HepG2 (cell line): ENCODE data around the gene MNT. TPM values are rescaled to one million over a fixed set of nuclear protein-coding genes. Genes with fewer than 3 reads are reported as not detected.

Experiments
- ATAC-seq: fragments of 200-7000 bp; cut with Tn5 transposase; 3 replicates; pipeline ENCODE4 v1.9.1; 2020; ENCODE audit warnings: mild to moderate bottlenecking, moderate library complexity
- BruUV-seq: library from RNA; stranded (reverse); fragments of 400-500 nt; replicated peaks from 2 replicates; lab custom pipeline; 2021; lab: Mats Ljungman, UMichigan
- CTCF ChIA-PET: fragments of 300-600 bp; formaldehyde crosslinking; extraction: SDS; loops from one replicate; lab custom pipeline; 2021; ENCODE audit warnings: low total read pairs, inconsistent platforms, low intra/inter-chr PET ratio; lab: Yijun Ruan, JAX
- POLR2A ChIA-PET: fragments of 350-600 bp; sonication (Branson Sonifier 250); formaldehyde crosslinking; loops from one replicate; lab custom pipeline; 2020; ENCODE audit warnings: antibody characterized with exemption, inconsistent platforms; lab: Yijun Ruan, JAX
- DNase-seq: peaks from one replicate; pipeline ENCODE4 v3.0.0-alpha.2; 2015; ENCODE audit warnings: low spot score
- FAIRE-seq: peaks from 3 replicates; lab custom pipeline; 2011; peaks lifted over from hg19 to GRCh38; lab: Jason Lieb, UNC
- H2AFZ ChIP-seq: one replicate; pipeline ENCODE4 v1.6.1; 2011; ENCODE audit warnings: low read length, inconsistent platforms
- H3K27ac ChIP-seq: fragments of 300-600 bp; 3 replicates; pipeline ENCODE4 v1.8.0; 2011; ENCODE audit warnings: mixed run types, mild to moderate bottlenecking, mixed read lengths, low read length, inconsistent platforms; ENCODE audit not compliant: insufficient read depth; ENCODE audit errors: extremely low read length
- H3K27me3 ChIP-seq, 2 experiments: fragments of 200-600 bp in 1 of 2; 2 replicates in 1 of 2; 3 replicates in 1 of 2; pipeline versions ENCODE4 v1.6.0 to v1.8.0; 2011; ENCODE audit warnings: low read length in 2 of 2, mild to moderate bottlenecking in 2 of 2, moderate library complexity in 2 of 2, inconsistent platforms in 1 of 2; ENCODE audit not compliant: insufficient read depth in 2 of 2, control insufficient read depth in 1 of 2
- H3K36me3 ChIP-seq, 2 experiments: fragments of 200-600 bp in 1 of 2; replicated peaks in 1 of 2; 2 replicates in 1 of 2; 3 replicates in 1 of 2; pipeline versions ENCODE4 v1.5.1 to v1.8.0; 2011; ENCODE audit warnings: low read length in 2 of 2, inconsistent platforms in 1 of 2; ENCODE audit not compliant: insufficient read depth in 2 of 2, control insufficient read depth in 1 of 2
- H3K4me1 ChIP-seq: 2 replicates; pipeline ENCODE4 v1.5.1; 2012; ENCODE audit warnings: low read length, inconsistent platforms; ENCODE audit not compliant: insufficient read depth
- H3K4me2 ChIP-seq: 2 replicates; pipeline ENCODE4 v1.6.0; 2011; ENCODE audit warnings: low read depth, low read length, inconsistent platforms
- H3K4me3 ChIP-seq, 3 experiments: fragments of 200-600 bp in 1 of 3; sonication (generic), shearing (Covaris generic) in 1 of 3; replicated peaks in 1 of 3; 2 replicates each; pipeline ENCODE4 v1.5.1; 2011 to 2016; ENCODE audit warnings: low read length in 3 of 3, inconsistent platforms in 2 of 3, low read depth in 2 of 3, mild to moderate bottlenecking in 2 of 3, control low read depth in 1 of 3, mixed read lengths in 1 of 3; ENCODE audit not compliant: insufficient read depth in 1 of 3
- H3K79me2 ChIP-seq: one replicate; pipeline ENCODE4 v1.6.1; 2011; ENCODE audit warnings: low read length, inconsistent platforms; ENCODE audit not compliant: insufficient read depth
- H3K9ac ChIP-seq: 2 replicates; pipeline ENCODE4 v1.6.0; 2011; ENCODE audit warnings: mild to moderate bottlenecking, low read depth, low read length, inconsistent platforms; ENCODE audit not compliant: insufficient read depth
- H3K9me3 ChIP-seq: 2 replicates; pipeline ENCODE4 v1.5.1; 2012; ENCODE audit warnings: mild to moderate bottlenecking, low read length
- H4K20me1 ChIP-seq: 2 replicates; pipeline ENCODE4 v1.6.0; 2011; ENCODE audit warnings: inconsistent platforms, mild to moderate bottlenecking, low read length, moderate library complexity; ENCODE audit not compliant: insufficient read depth
- IRX3 ChIP-seq: sonication (generic); formaldehyde crosslinking; IDR thresholded peaks from 2 replicates; pipeline ENCODE4 v1.8.1; 2023; ENCODE audit warnings: mild to moderate bottlenecking, low read depth, missing genetic modification reagents, borderline replicate concordance
- PREB ChIP-seq: sonication (generic); formaldehyde crosslinking; IDR thresholded peaks from 2 replicates; pipeline ENCODE4 v1.4.0; 2020; ENCODE audit warnings: missing genetic modification reagents
- U2AF1 ChIP-seq: fragments of 200-400 bp; formaldehyde crosslinking; optimal IDR thresholded peaks from 2 replicates; pipeline ENCODE3; 2017; ENCODE audit warnings: mild to moderate bottlenecking, low read depth, low read length
- UBTF ChIP-seq: sonication (generic); formaldehyde crosslinking; IDR thresholded peaks from 2 replicates; pipeline ENCODE4 v1.4.0; 2020; ENCODE audit warnings: mild to moderate bottlenecking, missing genetic modification reagents
- ZFX ChIP-seq: sonication (generic); formaldehyde crosslinking; IDR thresholded peaks from 2 replicates; pipeline ENCODE4 v1.4.0; 2020; ENCODE audit warnings: mild to moderate bottlenecking, low read depth, missing genetic modification reagents, moderate library complexity
- ZNF552 ChIP-seq: sonication (generic); formaldehyde crosslinking; IDR thresholded peaks from 2 replicates; pipeline ENCODE4 v1.9.0; 2022; ENCODE audit warnings: missing genetic modification reagents, mild to moderate bottlenecking, borderline replicate concordance
- ZNF614 ChIP-seq: IDR thresholded peaks from 2 replicates; pipeline ENCODE4 v1.6.1; 2018; ENCODE audit warnings: missing biosample characterization, missing genetic modification reagents, inconsistent platforms, borderline replicate concordance
- WGBS: methylation state at CpG from one replicate; pipeline ENCODE4 v1.1.6; 2017; ENCODE audit warnings: low lambda C conversion rate; 5-methylcytosine and 5-hydroxymethylcytosine counted together
- in situ Hi-C: cut with HindIII; loops from 2 replicates; pipeline ENCODE4 v1.10.0; 2017; ENCODE audit warnings: low pct_unique_long_range_greater_than_20kb; ENCODE audit not compliant: extremely low pct_ligation_motif_present
- intact Hi-C: fragments of 100-400 bp; cut with micrococcal nuclease; formaldehyde crosslinking; loops from one replicate; pipeline ENCODE4 v1.10.0; 2022; ENCODE audit not compliant: unreplicated experiment
- polyA plus RNA-seq, 8 experiments: library from polyadenylated mRNA; depleted of rRNA in 3 of 8; stranded (reverse) in 7 of 8; unstranded in 1 of 8; fragments of >200 nt; fragmentation: Illumina TruSeq in 4 of 8; extraction: Trizol in 4 of 8; gene quantifications; 2 replicates each; pipeline versions ENCODE4 v1.2.1 to v1.2.3, GENCODE V29; 2011 to 2016; ENCODE audit warnings: low read depth in 4 of 8, missing spikeins in 1 of 8, mixed read lengths in 1 of 8; ENCODE audit not compliant: insufficient read depth in 1 of 8
- total RNA-seq, 5 experiments: library from RNA; depleted of rRNA; stranded (reverse); fragments of >200 nt; fragmentation: Illumina TruSeq; extraction: Trizol; gene quantifications; 2 replicates each; pipeline ENCODE4 v1.2.3, GENCODE V29; 2016; ENCODE audit warnings: low read depth in 1 of 5
- TF ChIP-seq, protein P1 (sequence below): IDR thresholded peaks from 2 replicates; pipeline ENCODE4 v1.6.1; 2016; ENCODE audit warnings: mild to moderate bottlenecking, missing biosample characterization, missing genetic modification reagents
- TF ChIP-seq, protein P2 (sequence below): sonication (generic); formaldehyde crosslinking; IDR thresholded peaks from 2 replicates; pipeline ENCODE4 v1.8.0; 2022; ENCODE audit warnings: missing genetic modification reagents, mild to moderate bottlenecking, moderate library complexity, borderline replicate concordance

Gene MNT
- total and polyA plus RNA-seq, 2 of the 13 experiments (the other 11 are each of a cell fraction or from before 2014, with no cell fraction given): 2.1 to 3.5 TPM

GRCh38 chr17:2344528-2344927 is 56.3 kb downstream of the MNT start:
- POLR2A ChIA-PET: no interaction called here
- WGBS: 97% methylated on average over 10 of the region's 10 CpGs
- Histone ChIP-seq H3K4me3 (no peak overlapping the region), H3K4me1 (peaks cover 16% of the 10 kb centered on the region), H2AFZ (no peak overlapping the region), H3K4me2 (no peak overlapping the region), H4K20me1 (no peaks in the 10 kb centered on the region), H3K9me3 (no peaks in the 10 kb centered on the region), H3K9ac (no peak overlapping the region), H3K79me2 (no peaks in the 10 kb centered on the region), H3K36me3 (peaks cover 6 to 15% of the 10 kb centered on the region in 2 experiments; a peak in 3 of 5 replicates)
- no peak for ATAC-seq
- no peak for DNase-seq
- FAIRE-seq: no peak
- in situ Hi-C loops: no loop called here
- CTCF ChIA-PET: no interaction called here
- no peak for TF ChIP-seq ZFX (CRISPR knock-in tag)
- TF ChIP-seq ZNF552 (CRISPR knock-in tag): no peak
- TF ChIP-seq ZNF614 (CRISPR knock-in tag): no peak
- TF ChIP-seq, protein P1, sequence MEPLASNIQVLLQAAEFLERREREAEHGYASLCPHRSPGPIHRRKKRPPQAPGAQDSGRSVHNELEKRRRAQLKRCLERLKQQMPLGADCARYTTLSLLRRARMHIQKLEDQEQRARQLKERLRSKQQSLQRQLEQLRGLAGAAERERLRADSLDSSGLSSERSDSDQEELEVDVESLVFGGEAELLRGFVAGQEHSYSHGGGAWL (CRISPR knock-in tag): no peak
- no peak for TF ChIP-seq U2AF1
- TF ChIP-seq UBTF (CRISPR knock-in tag): no peak
- no peak for TF ChIP-seq IRX3 (CRISPR knock-in tag)
- TF ChIP-seq PREB (CRISPR knock-in tag): no peak
- TF ChIP-seq, protein P2, sequence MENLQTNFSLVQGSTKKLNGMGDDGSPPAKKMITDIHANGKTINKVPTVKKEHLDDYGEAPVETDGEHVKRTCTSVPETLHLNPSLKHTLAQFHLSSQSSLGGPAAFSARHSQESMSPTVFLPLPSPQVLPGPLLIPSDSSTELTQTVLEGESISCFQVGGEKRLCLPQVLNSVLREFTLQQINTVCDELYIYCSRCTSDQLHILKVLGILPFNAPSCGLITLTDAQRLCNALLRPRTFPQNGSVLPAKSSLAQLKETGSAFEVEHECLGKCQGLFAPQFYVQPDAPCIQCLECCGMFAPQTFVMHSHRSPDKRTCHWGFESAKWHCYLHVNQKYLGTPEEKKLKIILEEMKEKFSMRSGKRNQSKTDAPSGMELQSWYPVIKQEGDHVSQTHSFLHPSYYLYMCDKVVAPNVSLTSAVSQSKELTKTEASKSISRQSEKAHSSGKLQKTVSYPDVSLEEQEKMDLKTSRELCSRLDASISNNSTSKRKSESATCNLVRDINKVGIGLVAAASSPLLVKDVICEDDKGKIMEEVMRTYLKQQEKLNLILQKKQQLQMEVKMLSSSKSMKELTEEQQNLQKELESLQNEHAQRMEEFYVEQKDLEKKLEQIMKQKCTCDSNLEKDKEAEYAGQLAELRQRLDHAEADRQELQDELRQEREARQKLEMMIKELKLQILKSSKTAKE (CRISPR knock-in tag): no peak
- TF ChIP-seq, all 625 proteins: peak for 0
- Histone ChIP-seq H3K27ac (no peak overlapping the region), H3K27me3 (no peaks in the 10 kb centered on the region)
- intact Hi-C loops: no loop called here
- BruUV-seq: no TSS peak
